Neural cell (in vitro differentiated cells): Measurements from ENCODE around the gene PIK3R1. TPM values are rescaled to one million over a fixed set of nuclear protein-coding genes. Genes with fewer than 3 reads are reported as not detected.

Experiments
- H2AFZ ChIP-seq: fragments of 200-600, 300-800 bp; sonication (generic), shearing (Covaris generic); 2 replicates; pipeline ENCODE4 v1.6.0; 2014; ENCODE audit warnings: low read depth, mild to moderate bottlenecking, antibody characterized with exemption, low read length, moderate library complexity
- H3F3A ChIP-seq: fragments of 200-600 bp; shearing (Covaris generic); 2 replicates; pipeline ENCODE4 v1.6.1; 2016; ENCODE audit warnings: mild to moderate bottlenecking, moderate library complexity, mixed read lengths, antibody characterized with exemption, low read length; ENCODE audit not compliant: insufficient read depth, poor library complexity, severe bottlenecking
- H3K27ac ChIP-seq: fragments of 200-600, 300-800 bp; sonication (generic), shearing (Covaris generic); 2 replicates; pipeline ENCODE4 v1.5.1; 2014; ENCODE audit warnings: mild to moderate bottlenecking, low read length, moderate library complexity
- H3K27me3 ChIP-seq: fragments of 300-800, 200-600 bp; sonication (generic), shearing (Covaris generic); 2 replicates; pipeline ENCODE4 v1.6.0; 2014; ENCODE audit warnings: mild to moderate bottlenecking, low read depth, low read length, moderate library complexity; ENCODE audit not compliant: insufficient read depth
- H3K36me3 ChIP-seq: fragments of 300-800, 200-600 bp; sonication (generic), shearing (Covaris generic); 2 replicates; pipeline ENCODE4 v1.5.1; 2014; ENCODE audit warnings: mild to moderate bottlenecking, antibody characterized with exemption, low read length, moderate library complexity; ENCODE audit not compliant: insufficient read depth
- H3K4me2 ChIP-seq: fragments of 300-800, 200-600 bp; sonication (generic), shearing (Covaris generic); 2 replicates; pipeline ENCODE4 v1.6.0; 2014; ENCODE audit warnings: mild to moderate bottlenecking, low read length
- H3K4me3 ChIP-seq: fragments of 300-800, 200-600 bp; sonication (generic), shearing (Covaris generic); 2 replicates; pipeline ENCODE4 v1.5.1; 2014; ENCODE audit warnings: mild to moderate bottlenecking, low read length, moderate library complexity
- H3K79me2 ChIP-seq: fragments of 200-600 bp; shearing (Covaris generic); replicated peaks from 2 replicates; pipeline ENCODE4 v1.6.0; 2014; ENCODE audit warnings: mild to moderate bottlenecking, low read length, moderate library complexity; ENCODE audit not compliant: insufficient read depth
- H3K9ac ChIP-seq: fragments of 300-800, 200-600 bp; sonication (generic), shearing (Covaris generic); 2 replicates; pipeline ENCODE4 v1.6.1; 2016; ENCODE audit warnings: mild to moderate bottlenecking, low read length, mixed read lengths
- H3K9me2 ChIP-seq: fragments of 200-600 bp; shearing (Covaris generic); 2 replicates; pipeline ENCODE4 v1.6.1; 2016; ENCODE audit warnings: mild to moderate bottlenecking, low read length, mixed read lengths; ENCODE audit not compliant: insufficient read depth
- H3K9me3 ChIP-seq: fragments of 200-600, 300-800 bp; sonication (generic), shearing (Covaris generic); 2 replicates; pipeline ENCODE4 v1.6.1; 2016; ENCODE audit warnings: mild to moderate bottlenecking, mixed run types, low read length, moderate library complexity, mixed read lengths
- H4K20me1 ChIP-seq: fragments of 200-600 bp; shearing (Covaris generic); 2 replicates; pipeline ENCODE4 v1.6.1; 2016; ENCODE audit warnings: mild to moderate bottlenecking, mixed run types; ENCODE audit not compliant: insufficient read depth
- EP300 ChIP-seq: fragments of 450-650 bp; conservative IDR thresholded peaks from 2 replicates; pipeline ENCODE4 v1.6.1; 2014; ENCODE audit warnings: antibody characterized with exemption, mild to moderate bottlenecking, moderate library complexity; ENCODE audit not compliant: poor library complexity, severe bottlenecking
- EZH2 ChIP-seq: fragments of 200-600, 300-800 bp; shearing (Covaris generic), sonication (generic); IDR thresholded peaks from 2 replicates; pipeline ENCODE4 v1.6.1; 2014; ENCODE audit warnings: antibody characterized with exemption, low read length, borderline replicate concordance, mild to moderate bottlenecking; ENCODE audit not compliant: insufficient read depth, poor library complexity, severe bottlenecking
- MXI1 ChIP-seq: fragments of 450-650 bp; conservative IDR thresholded peaks from 2 replicates; pipeline ENCODE4 v1.6.1; 2014; ENCODE audit warnings: antibody characterized with exemption, mild to moderate bottlenecking; ENCODE audit not compliant: poor library complexity, severe bottlenecking
- POLR2AphosphoS5 ChIP-seq: IDR thresholded peaks from 2 replicates; pipeline ENCODE4 v1.6.1; 2012
- RAD21 ChIP-seq: fragments of 450-650 bp; conservative IDR thresholded peaks from 2 replicates; pipeline ENCODE4 v1.6.1; 2014; ENCODE audit warnings: antibody characterized with exemption, mild to moderate bottlenecking, moderate library complexity
- SMC3 ChIP-seq: fragments of 450-650 bp; conservative IDR thresholded peaks from 2 replicates; pipeline ENCODE4 v1.6.1; 2014; ENCODE audit warnings: antibody characterized with exemption, mild to moderate bottlenecking, moderate library complexity; ENCODE audit not compliant: poor library complexity
- TAF1 ChIP-seq: IDR thresholded peaks from 2 replicates; pipeline ENCODE4 v1.6.1; 2012; ENCODE audit warnings: low read depth
- polyA plus RNA-seq: library from polyadenylated mRNA; depleted of rRNA; stranded (reverse); fragments of >200 nt; gene quantifications from 2 replicates; pipeline ENCODE4 v1.2.3, GENCODE V29; 2014
- TF ChIP-seq, protein P1 (sequence below): fragments of 450-650 bp; IDR thresholded peaks from 2 replicates; pipeline ENCODE4 v1.5.1; 2014; ENCODE audit warnings: antibody characterized with exemption, mild to moderate bottlenecking, moderate library complexity; ENCODE audit not compliant: poor library complexity, severe bottlenecking
- TF ChIP-seq, protein P2 (sequence below): IDR thresholded peaks from 2 replicates; pipeline ENCODE4 v1.6.1; 2012; ENCODE audit warnings: borderline replicate concordance

The PIK3R1 gene
- polyA plus RNA-seq, 1 donor from 2014 or later = 41.9 TPM

DNA sequence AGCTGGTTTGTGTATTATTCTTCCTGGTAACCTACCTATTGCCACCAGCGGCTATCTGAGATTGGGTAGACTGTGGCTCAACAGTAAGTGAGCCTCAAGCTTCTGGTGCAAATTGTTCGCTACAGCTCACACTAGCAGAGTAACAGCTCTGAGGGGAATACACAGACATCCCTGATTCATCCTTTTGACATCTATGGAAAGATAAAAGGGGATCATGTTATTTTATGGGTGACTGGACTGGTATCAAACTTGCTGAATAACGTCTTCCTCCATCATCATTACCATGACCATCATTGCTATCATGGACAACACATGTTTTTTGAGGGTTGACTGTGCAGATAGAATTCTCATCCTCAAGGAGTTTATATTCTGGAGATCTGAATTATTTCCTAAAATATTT, 129.6 kb downstream of the PIK3R1 start:
- Histone ChIP-seq H3K4me3 (no peak overlapping the region), H3K27ac (no peak overlapping the region), H4K20me1 (no peaks in the 10 kb centered on the region), H3K27me3 (no peaks in the 10 kb centered on the region), H3F3A (no peaks in the 10 kb centered on the region), H3K9me2 (no peaks in the 10 kb centered on the region), H3K79me2 (no peaks in the 10 kb centered on the region), H3K9me3 (no peaks in the 10 kb centered on the region), H2AFZ (no peak overlapping the region), H3K9ac (no peak overlapping the region), H3K36me3 (no peaks in the 10 kb centered on the region), H3K4me2 (no peak overlapping the region)
- TF ChIP-seq EZH2 (no peak), POLR2AphosphoS5 (no peak), TAF1 (no peak), SMC3 (no peak), EP300 (no peak), MXI1 (no peak), RAD21 (no peak)
- TF ChIP-seq, protein P1, sequence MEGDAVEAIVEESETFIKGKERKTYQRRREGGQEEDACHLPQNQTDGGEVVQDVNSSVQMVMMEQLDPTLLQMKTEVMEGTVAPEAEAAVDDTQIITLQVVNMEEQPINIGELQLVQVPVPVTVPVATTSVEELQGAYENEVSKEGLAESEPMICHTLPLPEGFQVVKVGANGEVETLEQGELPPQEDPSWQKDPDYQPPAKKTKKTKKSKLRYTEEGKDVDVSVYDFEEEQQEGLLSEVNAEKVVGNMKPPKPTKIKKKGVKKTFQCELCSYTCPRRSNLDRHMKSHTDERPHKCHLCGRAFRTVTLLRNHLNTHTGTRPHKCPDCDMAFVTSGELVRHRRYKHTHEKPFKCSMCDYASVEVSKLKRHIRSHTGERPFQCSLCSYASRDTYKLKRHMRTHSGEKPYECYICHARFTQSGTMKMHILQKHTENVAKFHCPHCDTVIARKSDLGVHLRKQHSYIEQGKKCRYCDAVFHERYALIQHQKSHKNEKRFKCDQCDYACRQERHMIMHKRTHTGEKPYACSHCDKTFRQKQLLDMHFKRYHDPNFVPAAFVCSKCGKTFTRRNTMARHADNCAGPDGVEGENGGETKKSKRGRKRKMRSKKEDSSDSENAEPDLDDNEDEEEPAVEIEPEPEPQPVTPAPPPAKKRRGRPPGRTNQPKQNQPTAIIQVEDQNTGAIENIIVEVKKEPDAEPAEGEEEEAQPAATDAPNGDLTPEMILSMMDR = no peak
- TF ChIP-seq, protein P2, sequence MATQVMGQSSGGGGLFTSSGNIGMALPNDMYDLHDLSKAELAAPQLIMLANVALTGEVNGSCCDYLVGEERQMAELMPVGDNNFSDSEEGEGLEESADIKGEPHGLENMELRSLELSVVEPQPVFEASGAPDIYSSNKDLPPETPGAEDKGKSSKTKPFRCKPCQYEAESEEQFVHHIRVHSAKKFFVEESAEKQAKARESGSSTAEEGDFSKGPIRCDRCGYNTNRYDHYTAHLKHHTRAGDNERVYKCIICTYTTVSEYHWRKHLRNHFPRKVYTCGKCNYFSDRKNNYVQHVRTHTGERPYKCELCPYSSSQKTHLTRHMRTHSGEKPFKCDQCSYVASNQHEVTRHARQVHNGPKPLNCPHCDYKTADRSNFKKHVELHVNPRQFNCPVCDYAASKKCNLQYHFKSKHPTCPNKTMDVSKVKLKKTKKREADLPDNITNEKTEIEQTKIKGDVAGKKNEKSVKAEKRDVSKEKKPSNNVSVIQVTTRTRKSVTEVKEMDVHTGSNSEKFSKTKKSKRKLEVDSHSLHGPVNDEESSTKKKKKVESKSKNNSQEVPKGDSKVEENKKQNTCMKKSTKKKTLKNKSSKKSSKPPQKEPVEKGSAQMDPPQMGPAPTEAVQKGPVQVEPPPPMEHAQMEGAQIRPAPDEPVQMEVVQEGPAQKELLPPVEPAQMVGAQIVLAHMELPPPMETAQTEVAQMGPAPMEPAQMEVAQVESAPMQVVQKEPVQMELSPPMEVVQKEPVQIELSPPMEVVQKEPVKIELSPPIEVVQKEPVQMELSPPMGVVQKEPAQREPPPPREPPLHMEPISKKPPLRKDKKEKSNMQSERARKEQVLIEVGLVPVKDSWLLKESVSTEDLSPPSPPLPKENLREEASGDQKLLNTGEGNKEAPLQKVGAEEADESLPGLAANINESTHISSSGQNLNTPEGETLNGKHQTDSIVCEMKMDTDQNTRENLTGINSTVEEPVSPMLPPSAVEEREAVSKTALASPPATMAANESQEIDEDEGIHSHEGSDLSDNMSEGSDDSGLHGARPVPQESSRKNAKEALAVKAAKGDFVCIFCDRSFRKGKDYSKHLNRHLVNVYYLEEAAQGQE = no peak

DNA sequence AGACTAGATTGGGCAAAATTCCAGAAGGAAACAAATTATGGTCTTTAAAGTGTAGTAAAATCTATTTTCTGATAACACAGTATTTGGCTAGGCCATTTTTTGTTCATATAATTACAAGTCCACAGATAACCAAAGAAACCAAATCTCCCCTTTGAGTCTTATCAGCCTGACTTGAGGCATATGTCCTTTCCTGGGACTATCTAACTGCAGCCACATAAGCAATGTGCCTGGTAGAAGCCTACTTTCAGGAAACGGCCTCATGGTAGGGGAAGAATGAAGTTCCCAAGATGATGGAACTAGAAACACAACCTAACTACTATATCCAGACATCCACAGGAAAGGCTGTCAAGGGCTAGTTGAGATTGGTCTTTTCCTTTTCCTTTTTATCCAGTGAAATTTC, 130.0 kb downstream of the PIK3R1 start:
- no peaks in the 10 kb centered on the region for H3K36me3 ChIP-seq
- no peak overlapping the region for H2AFZ ChIP-seq
- H3K4me3 ChIP-seq = no peak overlapping the region
- H3K27ac ChIP-seq = no peak overlapping the region
- H3K4me2 ChIP-seq = no peak overlapping the region
- no peak for TF ChIP-seq SMC3
- TF ChIP-seq, protein P2 = no peak
- no peak for TF ChIP-seq EZH2
- no peak for TF ChIP-seq MXI1
- no peak for TF ChIP-seq POLR2AphosphoS5
- TF ChIP-seq, protein P1 = no peak
- TF ChIP-seq RAD21 = no peak
- TF ChIP-seq TAF1 = no peak
- no peak for TF ChIP-seq EP300
- no peaks in the 10 kb centered on the region for H3F3A ChIP-seq
- H3K9ac ChIP-seq = no peak overlapping the region
- no peaks in the 10 kb centered on the region for H3K27me3 ChIP-seq
- H3K9me2 ChIP-seq = no peaks in the 10 kb centered on the region
- no peaks in the 10 kb centered on the region for H4K20me1 ChIP-seq
- H3K9me3 ChIP-seq = no peaks in the 10 kb centered on the region
- no peaks in the 10 kb centered on the region for H3K79me2 ChIP-seq
